Duodenal mucosa (tissue), 2 donors: Measurements from ENCODE around the gene MREG.
"Not testable (repeated sequence)": the region's sequence is repeated elsewhere in the genome, so short reads cannot be mapped to it uniquely, and the experiment has no call there.

ENCODE experiments used
- H3K27ac ChIP-seq: one replicate; pipeline ENCODE4 v1.7.0; 2013; ENCODE audit warnings: low read depth, low read length
- H3K27me3 ChIP-seq, 2 donors: one replicate each; pipeline ENCODE4 v1.7.0; 2013; ENCODE audit warnings: low read length in 2 of 2, control low read depth in 1 of 2; ENCODE audit not compliant: insufficient read depth in 2 of 2, control insufficient read depth in 1 of 2
- H3K36me3 ChIP-seq, 2 donors: one replicate each; pipeline ENCODE4 v1.7.0; 2013; ENCODE audit warnings: low read length in 2 of 2, control low read depth in 1 of 2; ENCODE audit not compliant: insufficient read depth in 2 of 2, control insufficient read depth in 1 of 2
- H3K4me1 ChIP-seq, 2 donors: one replicate each; pipeline ENCODE4 v1.7.0; 2013; ENCODE audit warnings: low read length in 2 of 2, control low read depth in 1 of 2; ENCODE audit not compliant: insufficient read depth in 2 of 2, control insufficient read depth in 1 of 2
- H3K4me3 ChIP-seq, 2 donors: one replicate each; pipeline ENCODE4 v1.7.0; 2013; ENCODE audit warnings: low read length in 2 of 2, low read depth in 1 of 2
- H3K9ac ChIP-seq, 2 donors: one replicate each; pipeline ENCODE4 v1.7.0; 2013; ENCODE audit warnings: low read length in 2 of 2, low read depth in 1 of 2
- H3K9me3 ChIP-seq, 2 donors: one replicate each; pipeline ENCODE4 v1.7.0; 2013; ENCODE audit warnings: low read length in 2 of 2, control low read depth in 1 of 2; ENCODE audit not compliant: control insufficient read depth in 1 of 2

Gene MREG

DNA sequence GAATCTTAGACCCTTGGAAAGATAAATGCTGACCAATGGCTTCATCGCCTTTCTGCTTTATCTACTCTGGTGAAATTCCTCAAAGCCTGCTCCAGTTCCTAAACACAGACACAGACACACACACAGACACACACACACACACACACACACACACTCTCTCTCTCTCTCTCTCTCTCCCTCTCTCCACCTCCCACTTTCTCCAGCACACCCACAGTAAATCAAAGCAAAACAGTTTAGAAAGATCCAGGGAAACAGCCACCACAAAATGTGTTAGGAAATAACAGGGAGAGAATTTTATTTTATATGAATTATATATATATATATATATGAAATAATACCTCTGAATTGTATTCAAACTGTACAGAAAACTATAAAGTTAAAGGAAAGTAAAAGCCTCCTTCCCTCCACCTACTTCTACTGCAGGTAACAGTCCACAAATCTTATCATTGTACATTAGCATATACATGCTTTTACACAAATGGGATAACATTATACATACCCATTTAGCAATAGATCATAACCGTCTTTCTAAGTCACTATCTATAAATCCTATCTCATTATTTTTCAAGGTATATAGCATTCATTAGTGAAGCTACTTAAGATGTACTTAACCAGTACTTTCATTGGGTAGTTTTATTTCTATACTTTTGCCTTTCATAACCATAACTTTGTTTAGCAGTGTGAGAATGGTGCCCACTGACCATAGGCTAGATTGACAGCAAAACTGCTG lies 38.5 kb downstream of the MREG start:
- Histone ChIP-seq H3K36me3 (peaks cover 0 to 6% of the 10 kb centered on the region in 2 donors), H3K4me3 (no peak overlapping the region), H3K9me3 (no peaks in the 10 kb centered on the region), H3K4me1 (peaks cover 9 to 11% of the 10 kb centered on the region in 2 donors), H3K27ac (no peak overlapping the region), H3K27me3 (no peaks in the 10 kb centered on the region), H3K9ac (no peak overlapping the region)

DNA sequence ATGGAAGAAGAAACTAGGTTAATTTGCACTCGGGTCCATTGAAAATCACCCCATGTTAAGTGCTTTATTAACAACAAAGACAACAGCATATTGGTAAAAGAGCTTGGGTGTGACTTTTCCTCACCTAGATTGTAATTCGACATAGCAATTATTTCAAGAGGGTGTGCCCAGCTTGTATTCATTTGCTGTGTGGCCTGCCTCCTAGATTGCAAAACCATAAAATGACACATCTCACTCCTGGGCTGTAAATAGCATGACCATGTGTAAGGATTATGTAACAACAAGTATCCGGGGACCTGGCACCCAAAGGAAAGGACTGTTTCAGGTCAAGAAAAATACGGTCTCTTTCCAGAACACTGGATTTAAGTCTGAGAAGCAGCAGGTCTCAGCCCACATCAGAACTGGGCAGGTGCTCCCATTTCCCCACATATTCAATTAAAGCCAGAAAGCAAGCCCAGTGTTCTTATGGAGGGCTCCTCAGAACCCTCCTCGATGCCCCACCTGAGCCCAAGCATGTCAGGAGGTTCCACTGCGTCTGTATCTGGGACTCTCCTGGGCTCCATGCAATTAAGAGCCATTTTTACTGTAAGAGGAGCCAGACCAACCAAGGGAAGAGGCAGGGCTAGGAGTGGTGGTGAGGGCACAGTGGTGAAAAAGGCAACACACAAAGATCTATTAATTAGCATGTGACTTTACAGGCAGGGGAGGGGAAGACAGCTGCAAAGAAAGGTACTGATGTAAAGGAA lies 39.2 kb downstream of the MREG start:
- Histone ChIP-seq H3K9ac (no peak overlapping the region), H3K4me3 (no peak overlapping the region), H3K4me1 (peaks cover 9 to 11% of the 10 kb centered on the region in 2 donors), H3K27ac (no peak overlapping the region), H3K27me3 (no peaks in the 10 kb centered on the region), H3K9me3 (no peaks in the 10 kb centered on the region), H3K36me3 (peaks cover 0 to 6% of the 10 kb centered on the region in 2 donors)

DNA sequence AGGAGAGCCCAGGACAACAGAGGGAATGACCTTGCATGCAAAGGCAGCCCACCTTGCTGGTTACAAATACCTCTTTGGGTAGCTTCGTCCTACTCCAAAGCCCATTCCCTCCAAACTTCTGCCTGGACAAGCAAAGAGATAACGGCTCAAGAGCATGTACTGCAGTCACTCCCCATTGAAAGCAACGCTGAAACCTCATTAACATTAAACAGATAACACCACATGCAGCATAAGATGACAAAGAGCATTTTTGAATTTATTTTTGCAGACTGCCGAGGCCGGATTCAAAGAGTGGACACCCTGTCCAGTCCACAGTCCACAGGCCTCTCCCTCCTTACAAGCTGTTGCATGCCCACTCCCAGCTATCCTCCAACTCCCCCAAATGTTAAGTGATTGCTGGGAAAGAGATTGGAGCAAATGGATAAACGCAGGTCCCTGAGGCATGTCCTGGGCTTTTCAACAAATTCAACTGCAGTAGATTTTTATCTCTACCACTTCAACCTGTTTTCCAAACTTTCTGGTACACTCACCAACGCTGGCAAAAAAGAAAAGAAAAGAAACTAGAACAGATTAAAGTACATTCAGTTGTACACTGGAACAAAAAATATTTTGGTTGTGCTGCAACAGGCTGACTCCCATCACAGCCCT lies 40.1 kb downstream of the MREG start:
- H3K27me3 ChIP-seq = no peaks in the 10 kb centered on the region

DNA sequence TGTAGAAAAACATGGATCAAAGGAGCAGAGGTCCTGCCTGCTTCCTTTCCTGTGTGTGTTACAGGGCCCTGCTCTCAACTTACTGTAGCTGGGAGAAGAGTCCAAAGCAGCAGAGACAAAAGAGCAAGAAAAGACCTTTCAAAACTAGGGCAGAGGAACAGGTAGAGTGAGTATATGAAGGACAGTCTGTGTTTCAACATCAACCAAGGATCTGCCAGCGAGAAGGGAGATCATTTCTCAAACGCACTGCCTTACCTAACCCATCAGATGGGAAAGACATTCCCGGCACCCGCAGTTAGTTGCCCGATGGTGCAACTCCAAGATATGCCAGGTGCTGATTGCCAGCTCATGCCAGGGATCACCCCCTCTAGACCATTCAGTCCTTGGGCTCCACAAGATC lies 41.7 kb downstream of the MREG start:
- Histone ChIP-seq H3K9me3 (no peaks in the 10 kb centered on the region), H3K36me3 (peaks cover 0 to 6% of the 10 kb centered on the region in 2 donors), H3K4me1 (peaks cover 9 to 11% of the 10 kb centered on the region in 2 donors), H3K9ac (no peak overlapping the region), H3K4me3 (no peak overlapping the region), H3K27ac (no peak overlapping the region), H3K27me3 (no peaks in the 10 kb centered on the region)

More for the DNA sequence above, 40.1 kb downstream of the MREG start:
- peaks cover 0 to 6% of the 10 kb centered on the region in 2 donors for H3K36me3 ChIP-seq
- no peak overlapping the region for H3K9ac ChIP-seq
- H3K4me3 ChIP-seq = no peak overlapping the region
- H3K9me3 ChIP-seq = no peaks in the 10 kb centered on the region
- no peak overlapping the region for H3K27ac ChIP-seq
- H3K4me1 ChIP-seq = peaks cover 9 to 11% of the 10 kb centered on the region in 2 donors

DNA sequence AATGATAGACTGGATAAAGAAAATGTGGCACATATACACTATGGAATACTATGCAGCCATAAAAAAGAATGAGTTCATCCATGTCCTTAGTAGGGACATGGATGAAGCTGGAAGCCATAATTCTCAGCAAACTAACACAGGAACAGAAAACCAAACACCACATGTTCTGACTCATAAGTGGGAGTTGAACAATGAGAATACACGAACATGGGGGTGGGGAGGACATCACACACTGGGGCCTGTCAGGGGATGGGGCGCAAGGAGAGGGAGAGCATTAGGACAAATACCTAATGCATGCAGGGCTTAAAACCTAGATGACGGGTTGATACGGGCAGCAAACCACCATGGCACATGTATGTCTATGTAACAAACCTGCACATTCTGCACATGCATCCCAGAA lies 42.5 kb downstream of the MREG start:
- H3K36me3 ChIP-seq, H3K27me3 ChIP-seq, H3K27ac ChIP-seq, H3K9ac ChIP-seq, H3K9me3 ChIP-seq, H3K4me3 ChIP-seq: not testable (repeated sequence)
- H3K4me1 ChIP-seq = peaks cover 9 to 11% of the 10 kb centered on the region in 2 donors

DNA sequence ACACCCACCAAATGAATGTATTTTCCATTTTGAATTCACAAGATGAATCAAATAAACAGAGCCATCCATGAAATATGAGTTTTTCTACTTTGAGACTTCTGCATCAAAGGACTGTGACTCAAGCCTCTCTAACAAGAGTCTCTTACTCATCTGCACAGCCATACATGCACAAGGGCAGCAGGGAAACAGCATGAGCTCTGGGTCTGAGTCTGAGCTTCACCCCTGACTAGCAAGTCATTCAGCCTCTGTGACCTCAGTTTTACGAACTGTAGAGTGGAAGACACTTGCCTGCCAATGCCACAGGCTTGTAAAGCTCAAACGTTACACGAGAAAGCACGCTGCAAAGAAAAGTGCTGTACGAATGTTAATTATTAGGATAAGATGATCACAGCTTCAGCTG lies 42.9 kb downstream of the MREG start:
- H3K27ac ChIP-seq = no peak overlapping the region
- no peaks in the 10 kb centered on the region for H3K9me3 ChIP-seq
- peaks cover 9 to 11% of the 10 kb centered on the region in 2 donors for H3K4me1 ChIP-seq
- no peaks in the 10 kb centered on the region for H3K27me3 ChIP-seq
- no peak overlapping the region for H3K9ac ChIP-seq
- no peak overlapping the region for H3K4me3 ChIP-seq
- peaks cover 0 to 6% of the 10 kb centered on the region in 2 donors for H3K36me3 ChIP-seq

DNA sequence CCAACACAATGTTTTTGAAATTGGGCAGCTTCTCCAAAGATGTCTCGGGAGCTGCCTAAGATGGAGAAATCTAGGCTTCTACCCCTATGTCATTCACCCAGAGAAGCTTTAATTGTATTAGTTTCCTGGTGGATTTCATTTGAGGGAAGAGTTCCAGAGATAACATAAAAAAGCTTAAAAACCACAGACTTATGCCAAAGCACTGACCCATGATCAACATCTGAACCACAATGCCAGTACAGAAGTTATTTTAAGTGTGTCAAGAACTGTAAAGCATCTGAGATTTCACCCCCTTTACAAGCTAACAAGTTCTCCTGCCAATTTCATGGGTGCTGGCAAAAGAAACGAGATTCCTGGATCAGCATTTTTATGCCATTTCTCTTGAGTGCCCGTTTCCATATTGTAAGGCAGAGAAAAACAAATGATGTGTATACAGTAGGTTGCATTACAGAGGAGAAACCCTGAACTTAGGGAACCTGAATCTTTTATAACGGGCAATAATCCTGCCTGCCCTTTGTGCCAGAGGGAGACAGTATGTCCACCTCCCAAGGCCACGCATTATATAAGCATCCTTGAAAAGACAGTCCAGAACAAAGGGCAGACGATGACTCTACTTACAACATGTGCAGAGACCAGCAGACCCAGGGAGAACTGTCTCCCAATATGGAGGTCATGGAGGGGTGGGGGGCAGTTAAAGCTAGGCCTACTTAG lies 44.1 kb downstream of the MREG start:
- H3K27ac ChIP-seq = no peak overlapping the region
- H3K9ac ChIP-seq = no peak overlapping the region

DNA sequence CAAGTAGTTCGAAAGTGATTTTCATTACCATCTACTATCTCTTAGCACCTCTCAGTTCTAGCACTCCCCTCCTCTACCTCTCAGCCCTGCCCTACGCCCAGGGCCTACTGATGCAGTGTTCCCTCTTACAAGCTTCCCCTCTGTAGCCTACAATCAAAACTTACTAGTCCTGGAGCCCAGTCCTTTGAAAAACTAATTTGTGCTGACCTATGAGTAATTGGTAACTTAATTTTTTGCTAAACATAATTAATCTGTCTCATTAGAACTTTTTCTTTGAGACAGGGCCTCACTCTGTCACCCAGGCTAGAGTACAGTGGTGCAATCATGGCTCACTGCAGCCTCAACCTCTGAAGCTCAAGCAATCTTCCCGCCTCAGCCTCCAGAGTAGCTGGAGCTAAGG lies 44.9 kb downstream of the MREG start:
- H3K27me3 ChIP-seq = no peaks in the 10 kb centered on the region
- H3K9me3 ChIP-seq = no peaks in the 10 kb centered on the region
- H3K27ac ChIP-seq = no peak overlapping the region
- H3K4me1 ChIP-seq = peaks cover 0 to under 1% of the 10 kb centered on the region in 2 donors
- H3K36me3 ChIP-seq = peaks cover 0 to 6% of the 10 kb centered on the region in 2 donors
- H3K4me3 ChIP-seq = no peak overlapping the region
- H3K9ac ChIP-seq = no peak overlapping the region

More for the DNA sequence above, 44.1 kb downstream of the MREG start:
- peaks cover 0 to 6% of the 10 kb centered on the region in 2 donors for H3K36me3 ChIP-seq
- peaks cover 7 to 8% of the 10 kb centered on the region in 2 donors for H3K4me1 ChIP-seq
- H3K9me3 ChIP-seq = no peaks in the 10 kb centered on the region
- no peaks in the 10 kb centered on the region for H3K27me3 ChIP-seq
- H3K4me3 ChIP-seq = no peak overlapping the region

DNA sequence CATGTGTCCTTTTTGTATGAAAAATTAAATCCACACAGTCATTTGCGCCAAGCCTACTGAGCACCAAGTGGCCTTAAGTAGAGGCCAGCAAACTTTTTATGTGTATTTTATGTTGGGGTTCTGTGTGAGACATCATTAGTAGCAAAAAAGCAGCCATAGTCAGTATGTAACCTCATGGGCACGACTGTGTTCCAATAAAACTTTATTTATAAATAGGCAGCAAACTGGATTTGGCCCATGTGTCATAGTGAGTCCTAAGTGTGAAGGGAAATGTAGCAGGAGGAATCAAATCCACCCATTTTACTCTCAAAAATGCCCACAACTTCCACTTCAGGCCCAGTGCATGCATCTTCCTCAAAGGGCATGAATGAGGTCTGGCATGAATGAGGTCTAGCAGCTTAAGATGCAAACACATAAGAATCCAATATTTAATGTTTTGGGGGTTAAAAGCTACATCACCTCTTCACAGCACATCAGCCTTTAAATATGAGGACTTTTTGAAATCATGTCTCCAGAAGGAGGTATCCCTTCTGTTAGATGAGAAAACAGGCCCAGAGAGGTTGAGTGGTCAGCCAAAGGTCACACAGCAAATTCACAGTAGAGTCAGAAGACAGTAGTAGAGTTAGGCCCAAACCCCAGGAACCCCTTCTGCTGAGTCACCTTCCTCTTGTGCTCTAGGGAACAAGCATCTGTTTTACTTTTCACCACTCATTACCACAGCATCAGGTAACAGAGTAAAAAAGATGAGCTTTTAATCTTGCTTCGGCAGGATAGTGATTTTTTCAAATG lies 45.6 kb downstream of the MREG start:
- Histone ChIP-seq H3K9ac (no peak overlapping the region), H3K9me3 (no peaks in the 10 kb centered on the region), H3K4me3 (no peak overlapping the region), H3K27ac (no peak overlapping the region), H3K4me1 (no peaks in the 10 kb centered on the region), H3K36me3 (peaks cover 0 to 6% of the 10 kb centered on the region in 2 donors), H3K27me3 (no peaks in the 10 kb centered on the region)
